Measurements from ENCODE around the gene PRLR.
"Not testable (repeated sequence)": the region's sequence is repeated elsewhere in the genome, so short reads cannot be mapped to it uniquely, and the experiment has no call there.

PRLR gene

DNA sequence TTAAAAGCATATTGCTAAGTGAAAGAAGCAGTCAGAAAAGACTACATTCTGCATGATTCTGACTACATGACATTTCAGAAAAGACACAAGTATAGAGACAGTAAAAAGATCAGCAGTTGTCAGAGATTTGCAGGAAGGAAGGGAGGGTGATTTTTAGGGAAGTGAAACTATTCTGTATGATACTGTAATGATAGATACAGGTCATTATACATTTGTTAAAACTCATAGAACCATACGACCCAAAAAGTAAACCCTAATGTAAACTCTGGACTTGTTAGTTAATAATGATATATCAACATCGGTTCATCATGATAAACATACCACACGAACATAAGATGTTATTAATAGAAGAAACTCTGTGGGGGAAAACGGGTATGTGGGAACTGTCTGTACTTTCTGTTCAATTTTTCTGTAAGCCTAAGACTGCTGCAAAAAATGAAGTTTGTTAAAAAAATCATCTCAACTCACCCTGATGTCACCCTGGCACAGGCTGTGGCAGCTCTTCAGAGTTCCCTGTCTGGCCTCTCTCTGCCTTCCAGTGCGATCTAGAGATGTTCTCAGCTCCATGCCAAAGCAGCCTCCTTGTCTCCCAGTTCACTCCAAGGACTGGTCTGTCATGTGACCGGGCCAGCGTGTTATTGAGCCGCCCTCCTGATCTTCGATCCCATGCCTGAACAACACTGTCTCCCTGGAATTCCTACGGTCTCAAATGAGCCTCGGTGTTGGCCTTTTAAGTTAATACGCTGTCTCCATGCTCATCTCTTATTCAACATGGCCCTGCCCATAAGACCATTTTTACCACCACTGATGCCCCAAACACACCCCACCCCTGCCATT, 35.4 kb downstream of the PRLR start:
- DNase-seq: no peak

DNA sequence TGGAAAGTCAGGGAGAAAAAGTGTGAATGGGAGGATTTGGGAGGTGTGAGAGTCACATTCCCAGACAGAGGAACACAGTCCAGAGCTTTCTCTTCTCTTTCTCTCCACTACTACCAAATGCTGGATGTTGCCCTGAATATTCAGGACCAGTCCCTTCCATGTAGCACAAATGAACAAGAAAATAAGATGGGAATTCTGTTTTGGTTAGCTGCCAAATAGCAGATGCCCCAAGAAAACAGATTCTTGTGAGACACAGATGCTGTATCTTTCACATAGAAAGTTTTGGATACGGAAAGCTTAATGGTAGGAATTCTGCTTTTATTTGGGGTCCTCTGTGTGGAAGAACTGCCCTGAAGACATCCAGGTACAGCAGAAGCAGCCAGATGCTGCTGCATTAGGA, 37.8 kb downstream of the PRLR start:
- no peak for DNase-seq

DNA sequence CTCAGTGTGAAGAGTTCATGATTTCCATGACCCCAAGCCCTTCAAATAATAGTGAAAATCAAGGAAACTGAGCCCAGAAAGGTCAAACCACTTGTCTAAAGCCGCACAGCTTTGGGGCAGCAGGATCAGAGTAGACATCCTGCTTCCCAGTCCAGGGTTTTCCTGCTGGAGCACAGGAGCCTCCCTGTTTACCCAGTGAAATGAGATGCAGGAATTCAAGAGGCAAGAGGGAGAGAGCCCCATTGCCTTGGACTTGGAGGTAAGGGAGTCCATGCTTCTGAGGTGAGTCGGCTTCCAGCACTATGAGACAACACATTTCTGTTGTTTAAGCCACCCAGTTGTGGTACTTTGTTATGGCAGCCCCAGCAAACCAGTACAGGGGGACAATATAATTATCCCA, 40.5 kb downstream of the PRLR start:
- DNase-seq: not testable (repeated sequence)

DNA sequence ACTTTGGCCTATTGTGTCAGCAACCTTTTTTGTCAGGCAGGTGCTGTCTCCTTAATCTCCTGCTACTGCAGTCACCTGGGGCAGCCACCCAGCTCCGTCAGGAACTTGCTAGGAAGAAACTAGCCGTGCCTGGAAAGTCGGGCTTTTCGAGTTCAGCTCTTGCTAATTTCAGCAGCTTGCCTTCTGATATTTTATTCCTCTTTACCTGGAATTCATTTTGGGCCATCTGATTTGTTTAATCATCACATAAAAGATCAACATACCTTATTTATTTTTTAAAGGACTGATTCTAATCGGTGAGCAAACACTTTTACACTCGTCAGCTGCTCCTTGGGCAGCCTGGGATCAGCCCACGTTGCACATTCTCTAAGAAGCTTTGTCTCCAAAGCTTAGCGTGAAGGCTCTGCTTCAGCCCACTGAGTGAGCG, 42.2 kb downstream of the PRLR start:
- DNase-seq: no peak

DNA sequence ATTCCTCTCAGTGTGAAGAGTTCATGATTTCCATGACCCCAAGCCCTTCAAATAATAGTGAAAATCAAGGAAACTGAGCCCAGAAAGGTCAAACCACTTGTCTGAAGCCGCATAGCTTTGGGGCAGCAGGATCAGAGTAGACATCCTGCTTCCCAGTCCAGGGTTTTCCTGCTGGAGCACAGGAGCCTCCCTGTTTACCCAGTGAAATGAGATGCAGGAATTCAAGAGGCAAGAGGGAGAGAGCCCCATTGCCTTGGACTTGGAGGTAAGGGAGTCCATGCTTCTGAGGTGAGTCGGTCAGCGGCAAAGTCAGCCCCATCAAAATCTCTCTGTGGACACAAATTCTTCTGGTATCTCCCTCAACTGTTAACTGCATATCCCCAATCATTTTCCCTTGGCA, 42.7 kb downstream of the PRLR start:
- DNase-seq: not testable (repeated sequence)

DNA sequence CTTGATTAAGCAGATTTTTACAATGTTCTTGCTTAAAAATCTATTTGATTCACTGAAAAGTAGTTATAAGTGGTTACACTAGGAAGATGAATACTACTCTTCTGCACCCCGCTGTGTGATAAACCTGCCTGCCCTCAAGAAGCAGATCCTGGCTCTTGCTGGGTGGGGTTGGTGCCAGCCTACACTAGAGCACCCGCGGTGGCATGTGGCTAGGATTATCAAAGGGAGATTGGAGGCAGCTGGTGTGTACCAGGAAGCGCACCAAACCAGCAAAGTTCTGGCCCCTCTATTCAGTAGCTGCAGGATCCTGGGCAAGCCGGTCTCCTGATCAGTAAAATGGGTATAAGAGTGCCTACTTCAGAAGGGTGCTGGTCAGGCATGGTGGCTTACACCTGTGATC, 43.5 kb downstream of the PRLR start:
- DNase-seq: no peak

DNA sequence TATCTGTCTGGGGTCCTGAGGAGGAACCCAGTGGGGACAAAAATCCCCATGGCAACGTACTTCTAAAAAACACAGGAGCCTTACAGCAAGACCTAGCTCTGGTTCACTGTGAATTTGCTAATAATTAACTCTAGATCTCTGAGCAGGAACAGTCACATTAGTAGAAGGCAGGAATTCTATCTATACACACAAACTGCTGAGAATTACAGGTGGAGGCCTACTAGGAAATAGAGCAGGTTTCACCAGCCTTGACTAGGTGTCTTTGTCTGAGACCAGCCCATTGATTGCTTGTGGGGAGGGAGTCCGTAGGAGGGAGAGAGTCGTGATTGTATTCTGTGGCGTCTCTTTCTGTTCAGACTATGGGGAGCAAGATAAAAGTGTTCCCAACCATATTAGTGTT, 44.8 kb downstream of the PRLR start:
- DNase-seq: no peak

DNA sequence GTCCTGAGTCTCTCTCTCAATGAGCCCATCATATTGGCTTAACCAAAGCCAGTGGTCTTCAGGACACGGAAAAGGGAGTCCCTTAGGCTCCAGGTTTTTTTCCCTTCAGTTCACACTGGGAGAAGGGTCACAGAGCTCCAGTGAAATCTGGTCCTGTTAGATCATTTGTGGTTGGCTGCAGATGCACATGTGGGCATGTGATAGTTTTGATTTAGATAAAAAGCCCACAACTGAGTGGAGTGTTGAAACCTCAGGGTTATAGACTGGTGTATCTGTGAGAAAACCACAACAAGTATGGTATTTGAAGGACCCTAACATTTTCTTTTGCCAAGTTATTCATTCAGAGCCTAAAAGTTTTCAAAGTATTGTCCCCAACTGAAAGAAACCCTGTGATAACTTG, 46.7 kb downstream of the PRLR start:
- no peak for DNase-seq

DNA sequence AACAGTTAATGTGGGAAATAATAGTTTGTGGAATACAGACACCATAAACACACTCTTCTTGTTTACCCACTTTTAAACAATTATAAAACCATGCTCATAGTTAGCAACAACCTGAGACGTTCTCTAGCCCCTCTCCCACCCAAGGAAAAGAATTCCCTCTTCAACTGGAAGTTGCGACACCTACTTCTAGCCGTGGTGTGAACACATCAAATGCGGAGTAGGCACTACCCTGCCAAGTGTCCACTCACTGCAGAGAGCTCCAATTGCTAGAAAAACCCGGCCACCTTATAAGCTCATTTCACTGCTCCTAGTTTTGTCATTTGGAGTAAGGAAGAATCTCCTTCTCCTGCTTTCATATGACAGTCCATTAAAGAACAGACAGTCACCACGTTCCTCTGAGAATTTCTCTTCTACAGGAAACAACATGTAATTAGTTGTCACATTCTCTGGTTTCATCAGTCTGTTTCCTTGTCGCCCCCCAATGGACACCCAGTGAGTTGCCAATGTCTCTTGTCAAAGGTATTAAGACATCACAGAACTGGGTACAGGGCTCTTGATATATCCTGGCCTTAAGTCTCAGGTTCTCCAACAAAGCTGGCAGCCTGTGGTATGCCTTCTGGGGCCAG, 47.3 kb downstream of the PRLR start:
- DNase-seq: no peak

DNA sequence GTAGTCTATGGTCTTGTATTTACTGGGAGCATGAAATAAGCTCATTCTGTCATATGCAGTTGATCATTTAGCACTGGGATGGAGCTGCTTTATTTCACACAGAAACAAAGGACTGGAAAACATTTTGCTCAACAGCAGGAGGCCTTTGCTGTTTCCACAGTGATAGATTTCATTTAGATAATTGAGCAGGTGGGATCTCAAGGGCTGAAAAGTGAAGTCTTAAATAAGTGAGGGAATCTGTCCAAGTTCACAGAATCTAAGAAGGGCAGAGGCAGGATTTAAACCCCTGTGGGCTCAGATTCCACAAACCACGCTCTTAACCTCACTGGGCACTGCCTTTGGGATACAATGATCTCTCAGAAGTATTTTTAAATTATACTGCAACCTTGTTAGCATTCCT, 47.8 kb downstream of the PRLR start:
- DNase-seq: no peak

DNA sequence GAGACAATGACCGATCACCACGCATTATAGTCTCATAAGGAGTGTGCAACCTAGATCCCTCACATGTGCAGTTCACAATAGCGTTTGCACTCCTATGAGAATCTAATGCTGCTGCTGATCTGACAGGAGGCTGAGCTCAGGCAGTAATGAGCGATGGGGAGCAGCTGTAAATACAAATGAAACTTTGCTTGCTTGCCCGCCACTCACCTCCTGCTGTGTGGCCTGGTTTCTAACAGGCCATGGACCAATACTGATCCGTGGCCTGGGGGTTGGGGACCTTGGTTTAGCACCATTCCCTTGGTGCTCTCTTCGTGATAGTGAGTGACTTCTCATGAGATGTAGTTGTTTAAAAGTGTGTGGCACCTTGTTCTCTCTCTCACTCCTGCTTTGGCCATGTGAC, 50.2 kb downstream of the PRLR start:
- no peak for DNase-seq

DNA sequence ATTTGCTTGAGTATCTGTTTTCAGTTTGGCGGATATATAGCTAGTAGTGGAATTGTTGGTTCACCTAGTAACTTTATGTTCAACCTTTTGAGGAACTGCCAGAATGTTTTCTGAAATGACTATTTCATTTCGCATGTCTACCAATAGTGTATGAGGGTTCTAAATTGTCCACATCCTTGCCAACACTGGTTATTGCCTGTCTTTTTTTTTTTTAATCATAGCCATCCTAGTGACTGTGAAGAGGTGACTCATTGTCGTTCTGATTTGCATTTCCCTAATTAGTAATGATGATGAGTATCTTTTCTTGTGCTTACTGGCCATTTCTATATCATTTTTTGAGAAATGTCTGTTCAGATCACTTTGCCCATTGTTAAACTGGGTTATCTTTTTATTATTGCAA, 52.5 kb downstream of the PRLR start:
- no peak for DNase-seq

DNA sequence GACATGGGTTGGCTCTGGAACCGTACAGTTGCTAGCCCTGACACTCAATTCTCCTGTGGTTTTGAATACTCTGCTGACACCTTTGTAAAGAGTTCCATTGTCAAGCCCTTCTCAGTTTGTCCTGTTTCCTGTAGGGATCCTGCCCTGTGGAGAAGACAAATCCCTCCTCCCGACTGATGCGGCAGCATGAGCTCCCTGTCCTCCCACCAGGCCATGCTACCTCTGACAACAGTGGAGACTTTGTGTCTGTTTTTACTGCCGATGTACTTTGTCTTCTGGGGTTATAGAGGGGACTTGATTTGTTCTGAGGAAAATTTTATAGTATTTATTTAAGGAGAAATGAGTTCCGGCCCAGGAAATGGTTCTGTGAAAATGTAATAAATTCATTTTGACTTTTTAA, 57.8 kb downstream of the PRLR start:
- DNase-seq: no peak

DNA sequence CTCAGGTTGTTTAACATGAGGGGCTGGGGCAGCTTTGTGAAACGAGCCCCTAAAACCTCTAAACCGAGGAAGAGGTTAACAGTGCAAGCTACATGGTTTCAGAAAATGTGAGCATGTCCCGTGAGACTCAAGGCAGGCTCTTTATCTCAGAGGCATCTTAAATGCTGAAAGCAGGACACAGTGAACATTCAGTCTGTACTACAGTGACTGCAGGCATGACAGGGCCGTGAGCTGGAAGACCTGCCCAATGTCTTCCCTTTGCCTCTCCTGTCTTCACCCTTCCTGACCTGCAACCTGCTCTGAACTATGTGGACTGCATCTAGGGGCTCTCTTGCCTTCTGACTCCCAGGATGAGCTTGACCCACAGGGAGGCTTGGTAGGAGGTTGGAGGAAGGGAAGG, 58.3 kb downstream of the PRLR start:
- DNase-seq: no peak

DNA sequence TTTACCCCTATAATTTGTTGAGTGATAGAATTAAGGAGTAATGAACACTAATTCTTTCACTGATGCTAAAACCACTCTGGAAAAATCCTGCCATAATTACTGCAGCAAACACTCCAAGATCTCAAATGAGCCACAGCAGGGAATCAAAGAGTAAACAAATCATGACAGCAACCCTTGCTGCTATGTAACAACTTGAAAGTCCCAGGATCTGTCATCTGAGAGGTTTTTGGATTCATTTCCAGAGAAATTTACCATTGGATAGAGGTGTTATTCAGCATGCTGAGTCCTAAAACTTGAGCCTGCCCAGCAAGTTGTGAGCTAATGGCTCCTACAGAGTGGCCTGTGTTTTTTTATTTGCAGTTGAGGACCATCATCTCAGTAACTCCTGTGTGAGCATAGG, 59.2 kb downstream of the PRLR start:
- no peak for DNase-seq

DNA sequence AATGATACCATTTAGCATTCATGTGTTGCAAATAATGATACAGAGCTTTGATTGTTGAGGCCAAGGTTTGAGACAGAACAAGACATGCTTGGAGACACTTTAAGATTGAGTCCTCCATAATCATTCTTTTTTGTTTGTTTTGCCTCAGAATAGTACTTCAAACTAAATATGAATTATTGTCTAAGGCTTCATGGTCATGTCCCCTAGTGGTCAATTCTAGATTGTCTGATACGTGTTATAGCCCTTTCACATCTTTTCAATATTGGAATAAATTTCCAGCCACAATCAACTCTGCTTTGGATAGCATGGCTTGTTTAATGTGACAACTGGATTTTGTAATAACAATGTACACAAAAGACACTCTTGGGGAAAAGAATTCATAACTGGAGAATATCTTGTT, 64.2 kb downstream of the PRLR start:
- no peak for DNase-seq

DNA sequence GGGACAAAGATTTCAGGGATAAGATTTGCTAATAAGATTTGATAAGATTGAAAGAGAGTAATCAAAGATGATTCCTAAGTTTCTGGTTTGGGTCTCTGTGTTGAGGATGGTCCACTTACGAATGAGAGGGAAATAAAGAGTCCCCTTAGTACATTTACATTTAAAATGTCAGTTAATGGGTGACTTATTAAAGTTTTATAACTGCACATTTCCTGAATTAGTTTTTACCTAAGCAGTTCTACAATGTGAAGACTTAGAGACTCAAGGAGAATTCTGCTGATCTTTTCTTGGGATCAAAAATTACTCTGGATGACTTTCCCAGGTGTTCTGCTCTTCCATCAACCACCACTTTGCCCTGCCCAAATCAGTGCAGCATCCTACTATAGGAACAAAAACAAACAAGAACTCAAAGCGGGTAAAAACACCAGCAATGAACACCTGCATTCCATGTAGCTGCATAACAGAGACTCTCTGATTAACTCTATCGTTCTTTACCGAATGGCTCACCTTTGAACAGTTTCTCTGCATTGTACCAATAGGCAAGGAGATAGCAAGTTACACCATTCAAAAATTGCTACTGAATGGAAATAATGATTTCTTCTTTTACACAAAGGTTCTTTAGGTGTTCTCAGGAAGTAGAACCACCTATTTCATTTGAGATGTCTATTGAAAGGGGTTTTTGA, 65.3 kb downstream of the PRLR start:
- no peak for DNase-seq

DNA sequence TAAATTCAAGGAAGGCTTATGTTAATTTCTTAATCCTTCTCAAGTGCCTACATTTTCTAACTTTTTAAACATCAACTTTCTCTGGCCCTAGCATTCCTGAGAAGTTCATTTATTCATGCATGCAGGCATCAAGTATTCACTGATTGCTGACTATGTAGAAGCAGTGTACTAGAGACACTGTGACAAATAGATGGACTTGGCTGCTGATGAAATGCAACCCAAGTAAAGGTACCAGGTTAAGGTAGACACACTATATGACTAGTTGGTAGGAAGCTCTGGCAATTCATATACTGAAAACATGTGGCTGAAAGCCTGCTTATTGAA, 66.6 kb downstream of the PRLR start:
- DNase-seq: no peak

DNA sequence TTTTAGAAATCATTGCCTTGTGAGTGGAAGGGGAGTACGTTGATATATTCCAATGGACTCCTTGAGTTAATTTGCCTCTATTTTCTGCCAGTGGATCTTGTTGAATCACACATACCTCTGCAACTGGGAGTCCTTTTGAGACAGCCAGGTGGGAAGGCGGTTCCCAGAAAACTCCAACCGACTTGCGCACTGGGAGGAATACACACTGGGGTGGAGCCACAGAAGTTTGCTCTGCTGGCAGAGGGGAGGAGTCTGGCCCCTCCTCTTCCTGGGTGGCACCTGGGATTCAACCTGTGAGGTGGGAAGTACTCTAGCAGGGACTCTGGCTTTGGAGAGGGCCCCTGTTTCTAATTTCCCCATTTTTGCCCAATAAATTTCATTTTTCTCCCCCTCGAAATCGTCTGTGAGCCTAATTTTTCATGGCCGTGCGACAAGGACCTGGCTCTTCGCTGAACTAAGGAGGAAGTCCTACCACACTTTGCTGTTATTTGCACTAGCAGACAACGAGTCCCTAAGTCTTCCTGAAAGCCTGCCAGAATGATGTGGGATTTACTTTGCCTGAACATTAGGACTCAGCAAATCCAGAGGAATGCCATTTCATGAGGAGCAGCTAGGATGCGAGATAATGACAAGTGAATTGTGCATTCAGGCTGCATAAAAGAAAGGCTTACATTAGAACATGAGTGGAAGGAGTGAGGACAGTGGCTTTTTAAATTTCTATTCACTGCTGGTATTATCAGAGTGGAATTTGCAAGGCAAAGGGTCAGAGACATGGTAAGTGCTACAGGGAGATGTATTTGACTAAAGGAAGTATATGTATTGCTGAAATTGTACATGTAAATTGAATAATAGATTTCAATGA, 67.2 kb downstream of the PRLR start:
- DNase-seq: no peak

DNA sequence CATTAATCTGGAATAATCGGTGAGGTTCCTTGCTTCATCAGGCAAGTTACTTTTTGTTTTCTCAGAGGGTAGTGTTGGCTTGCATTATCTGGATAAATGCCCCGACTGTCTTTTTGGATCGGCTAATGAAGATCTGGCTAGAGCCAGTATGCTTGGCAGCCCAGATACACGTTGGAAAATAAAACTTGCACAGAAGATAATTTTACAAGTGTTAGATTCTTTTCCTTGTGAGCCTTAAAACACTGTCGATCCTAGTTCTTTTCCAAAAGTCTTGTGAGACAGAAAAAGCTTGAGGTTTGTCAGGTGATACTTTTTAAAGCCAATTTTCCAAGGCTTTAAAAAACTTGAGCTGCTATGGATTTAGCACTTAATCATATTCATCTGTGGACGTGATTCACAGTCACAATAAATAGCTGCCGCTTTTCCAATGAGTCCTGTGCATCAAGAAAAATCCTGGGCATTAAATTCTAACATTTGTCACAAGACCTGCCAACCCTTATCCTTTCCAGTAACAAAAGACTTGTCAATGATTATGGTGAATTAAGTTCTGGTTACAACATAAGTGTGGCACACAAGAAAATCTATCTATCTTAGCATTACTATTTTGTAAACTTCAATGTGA, 68.5 kb downstream of the PRLR start:
- DNase-seq: no peak

DNA sequence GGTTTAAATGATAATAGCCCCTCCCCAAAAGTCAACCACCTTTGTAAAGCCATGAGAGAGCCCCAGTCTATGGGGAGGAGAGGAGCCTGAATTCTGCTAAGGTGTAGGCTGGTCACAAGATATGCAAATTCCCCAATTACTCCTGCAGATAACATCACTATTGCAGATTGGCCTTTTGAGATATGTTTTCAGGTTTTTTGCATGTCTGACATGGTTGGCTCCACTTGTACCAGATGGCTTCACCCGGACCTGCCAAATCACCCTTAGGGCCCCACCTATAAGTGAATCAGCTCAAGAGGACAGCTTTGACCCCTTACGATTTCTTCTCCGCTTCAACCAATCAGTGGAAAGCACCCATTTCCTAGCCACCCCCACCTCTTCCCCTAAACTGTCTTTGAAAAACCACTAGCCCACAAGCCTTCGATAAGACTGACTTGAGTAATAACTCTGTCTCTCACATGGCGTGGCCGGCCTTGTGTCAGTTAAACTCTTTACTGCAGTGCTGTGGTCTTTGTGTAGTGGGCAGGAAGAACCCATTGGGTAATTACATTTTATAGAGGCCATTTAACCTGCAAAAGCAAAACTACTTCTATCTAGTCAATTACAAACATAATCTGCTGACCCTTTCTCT, 69.7 kb downstream of the PRLR start:
- no peak for DNase-seq

DNA sequence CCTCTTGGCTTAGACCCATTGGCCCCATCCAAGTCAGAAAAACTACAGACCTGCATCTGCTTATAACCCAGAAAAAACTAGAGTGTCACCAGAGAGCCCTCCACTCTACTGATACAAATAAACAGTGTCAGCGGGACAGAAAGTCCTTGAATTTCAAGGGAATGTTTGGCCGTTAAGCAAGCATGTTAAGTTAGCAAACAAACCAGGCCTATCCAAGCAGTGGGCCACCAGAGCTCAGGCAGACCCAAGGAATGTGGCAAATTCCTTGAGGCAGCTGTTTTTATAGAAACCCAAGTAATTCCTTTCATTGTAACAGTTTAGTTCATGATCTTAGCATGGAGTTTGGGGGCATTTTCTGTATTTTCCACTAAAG, 70.9 kb downstream of the PRLR start:
- no peak for DNase-seq
